ENCODE results near the gene SNX15.
"Not testable (repeated sequence)": the region's sequence is repeated elsewhere in the genome, so short reads cannot be mapped to it uniquely, and the experiment has no call there.

Gene SNX15

GRCh38 chr11:65017937-65018336 is 9.3 kb upstream of the SNX15 start:
- no peak for DNase-seq

DNA sequence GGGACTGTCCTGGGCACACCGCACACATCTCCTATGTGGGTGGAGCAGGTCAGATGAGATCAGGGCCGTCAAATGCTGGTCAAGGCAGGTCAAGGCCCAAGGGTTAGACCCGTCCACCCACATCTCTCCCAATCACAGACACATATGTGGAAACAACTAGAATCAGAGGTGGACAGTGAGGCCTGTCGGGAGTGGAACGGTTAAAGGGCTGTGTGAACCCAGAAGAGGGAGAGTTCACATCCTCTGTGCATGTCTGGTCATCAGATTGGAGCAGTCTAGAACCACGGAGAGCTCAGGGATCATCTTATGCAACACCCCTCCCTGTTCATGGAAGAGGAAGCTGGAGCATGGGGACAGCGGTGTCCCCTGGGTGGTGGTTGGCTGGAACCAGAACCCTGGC is 7.4 kb upstream of the SNX15 start:
- DNase-seq, result no peak

DNA sequence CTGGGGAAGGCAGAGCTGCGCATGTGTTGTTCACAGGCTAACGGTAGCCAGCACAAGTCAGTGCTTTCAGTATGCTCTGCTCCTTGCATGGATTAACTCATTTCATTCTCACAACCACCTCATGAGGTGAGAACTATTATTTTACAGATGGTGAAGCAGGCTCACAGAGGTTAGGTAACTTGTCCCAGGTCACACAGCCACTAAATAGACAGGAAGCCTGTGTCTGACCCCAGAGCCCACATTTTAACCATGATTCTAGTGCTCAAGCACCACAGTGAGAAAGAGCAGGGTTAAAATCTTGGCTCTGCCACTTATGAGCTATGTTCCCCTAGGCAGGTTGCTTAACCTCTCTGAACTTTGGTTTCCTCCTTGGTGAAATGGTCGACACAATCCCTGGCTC is 6.2 kb upstream of the SNX15 start:
- no peak for DNase-seq

- no peak for DNase-seq
These were observed 5.7 kb upstream of the SNX15 start for GRCh38 chr11:65021509-65021908.

GRCh38 chr11:65023502-65023901 is 3.7 kb upstream of the SNX15 start:
- DNase-seq, result not testable (repeated sequence)

DNA sequence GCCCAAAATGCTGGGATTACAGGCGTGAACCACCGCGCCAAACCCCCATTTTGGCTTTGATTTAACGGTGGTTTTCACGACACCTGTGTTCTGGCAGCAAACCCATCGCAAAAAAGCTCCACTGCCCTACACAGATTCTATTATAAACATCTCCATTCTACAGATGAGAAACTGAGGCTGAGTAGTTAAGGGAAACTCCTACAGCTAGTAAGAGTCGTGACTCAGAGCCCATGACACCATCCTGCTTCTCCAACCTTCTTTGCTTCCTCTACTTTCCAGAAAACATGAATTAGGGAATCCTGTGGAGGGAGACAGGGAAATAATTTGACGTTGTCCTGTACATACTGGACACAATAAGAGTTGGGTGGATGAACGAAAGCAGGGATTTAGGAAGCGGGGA is 429 bp upstream of the SNX15 start:
- no peak for DNase-seq

DNA sequence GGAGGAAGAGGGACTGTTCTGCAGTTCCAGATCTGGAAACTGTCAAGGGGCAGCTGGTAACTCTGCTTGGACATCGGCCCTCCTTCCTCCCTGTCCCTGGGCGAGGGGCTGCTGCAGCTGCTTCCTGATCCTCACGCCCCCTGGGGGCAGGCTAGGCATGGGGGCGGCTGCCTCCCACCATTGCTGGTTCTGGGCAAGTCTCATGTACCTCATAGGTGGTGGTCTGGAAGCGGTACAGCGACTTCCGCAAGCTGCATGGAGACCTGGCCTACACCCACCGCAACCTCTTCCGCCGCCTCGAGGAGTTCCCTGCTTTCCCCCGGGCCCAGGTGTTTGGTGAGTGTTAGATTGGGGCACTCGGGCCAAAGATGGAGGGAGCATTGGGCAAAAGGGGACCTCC is 5.0 kb downstream of the SNX15 start:
- no peak for DNase-seq

- DNase-seq, result no peak
These were observed 7.2 kb downstream of the SNX15 start for GRCh38 chr11:65034423-65034822.

DNA sequence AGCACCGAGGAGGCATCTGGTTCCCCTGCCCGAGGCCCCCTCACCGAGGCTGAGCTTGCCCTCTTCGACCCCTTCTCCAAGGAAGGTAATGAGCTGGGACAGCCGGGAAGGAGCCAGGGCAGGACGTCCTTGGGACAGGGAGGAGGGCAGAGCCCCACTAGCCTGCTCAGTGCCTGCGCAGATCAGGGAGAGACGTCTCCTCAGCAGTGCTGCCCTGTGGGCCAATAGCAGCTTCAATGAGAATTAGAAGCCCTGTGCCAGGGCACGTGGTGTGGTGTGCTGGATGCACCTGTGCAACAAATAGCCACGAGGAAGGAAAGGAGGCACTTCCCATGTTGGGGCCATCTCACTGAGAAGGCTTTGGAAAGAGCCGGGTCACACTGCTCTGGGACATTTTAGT is 8.3 kb downstream of the SNX15 start:
- DNase-seq, result no peak

GRCh38 chr11:65036931-65037330 is 9.7 kb downstream of the SNX15 start:
- no peak for DNase-seq

- no peak for DNase-seq
These were observed 13.2 kb downstream of the SNX15 start for GRCh38 chr11:65040520-65040846.

DNA sequence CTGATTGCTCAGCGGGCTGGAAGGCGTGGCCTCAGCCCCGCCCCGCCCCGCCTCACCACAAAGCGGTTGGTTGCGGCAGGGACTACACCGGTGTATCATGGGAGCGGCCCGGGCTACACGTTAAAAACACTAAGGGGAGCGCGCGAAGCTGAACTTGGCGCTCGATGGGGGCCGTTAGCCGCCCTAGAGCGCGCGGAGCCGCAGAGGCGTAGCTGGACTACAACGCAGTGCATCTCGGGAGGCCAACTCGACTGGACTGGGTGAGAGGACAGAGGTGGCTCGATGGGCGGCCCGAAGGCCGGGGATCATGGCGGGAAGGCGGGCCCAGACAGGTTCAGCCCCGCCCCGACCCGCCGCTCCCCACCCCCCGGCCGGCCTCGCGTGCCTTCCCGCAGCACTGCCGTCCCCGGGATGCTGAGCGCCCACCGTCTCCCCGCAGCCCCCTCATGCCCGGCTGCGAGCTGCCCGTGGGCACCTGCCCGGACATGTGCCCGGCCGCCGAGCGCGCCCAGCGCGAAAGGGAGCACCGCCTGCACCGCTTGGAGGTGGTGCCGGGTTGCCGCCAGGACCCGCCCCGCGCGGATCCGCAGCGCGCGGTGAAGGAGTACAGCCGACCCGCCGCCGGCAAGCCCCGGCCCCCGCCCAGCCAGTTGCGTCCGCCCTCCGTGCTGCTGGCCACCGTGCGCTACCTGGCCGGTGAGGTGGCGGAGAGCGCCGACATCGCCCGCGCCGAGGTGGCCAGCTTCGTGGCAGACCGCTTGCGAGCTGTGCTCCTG is 13.8 kb downstream of the SNX15 start, which contains the start of gene SAC3D1:
Gene SAC3D1, plus strand, starts transcription at position 364 of the 776 bp plus-strand sequence. Its CDS starts 83 bp downstream, at position 447.
- peak; percentile 79 for DNase-seq

DNA sequence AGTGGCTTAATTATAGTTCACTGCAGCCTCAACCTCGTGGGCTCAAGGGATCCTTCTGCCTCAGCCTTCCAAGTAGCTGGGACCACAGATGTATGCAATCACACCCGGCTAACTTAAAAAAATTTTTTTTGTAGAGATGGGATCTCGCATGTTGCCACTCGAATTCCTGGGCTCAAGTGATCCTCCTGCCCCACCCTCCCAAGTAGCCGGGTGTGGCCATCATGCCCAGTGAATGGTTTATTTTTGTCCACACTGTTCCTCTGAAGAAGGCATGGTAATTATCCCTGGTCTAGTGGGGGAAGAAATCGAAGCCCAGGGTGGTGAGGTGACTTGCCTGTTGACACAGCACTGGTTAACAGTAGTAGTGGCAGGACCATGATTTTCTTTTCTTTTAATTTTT is 15.7 kb downstream of the SNX15 start:
- DNase-seq, result no peak

- no peak for DNase-seq
These were observed 16.8 kb downstream of the SNX15 start for GRCh38 chr11:65043881-65044501.

DNA sequence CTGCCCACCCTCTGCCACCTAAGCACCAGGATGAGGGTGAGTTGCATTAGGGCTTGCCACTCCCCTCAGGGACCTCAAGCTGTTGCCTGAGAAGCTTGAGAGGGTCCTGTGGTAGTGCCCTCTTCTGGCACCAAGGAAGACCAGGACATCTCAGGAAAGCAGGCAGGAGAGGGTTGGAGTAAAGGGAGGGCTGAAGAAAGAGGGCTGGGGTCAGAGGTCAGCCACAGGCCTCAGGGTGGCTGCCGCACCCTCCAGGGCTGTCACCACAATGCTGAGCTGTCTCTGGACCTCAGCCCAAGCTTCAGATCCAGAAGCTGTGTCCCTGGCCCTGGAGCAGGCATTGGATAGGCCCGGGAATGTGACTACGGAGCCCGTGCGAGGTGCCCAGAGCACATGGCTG is 17.8 kb downstream of the SNX15 start:
- no peak for DNase-seq

DNA sequence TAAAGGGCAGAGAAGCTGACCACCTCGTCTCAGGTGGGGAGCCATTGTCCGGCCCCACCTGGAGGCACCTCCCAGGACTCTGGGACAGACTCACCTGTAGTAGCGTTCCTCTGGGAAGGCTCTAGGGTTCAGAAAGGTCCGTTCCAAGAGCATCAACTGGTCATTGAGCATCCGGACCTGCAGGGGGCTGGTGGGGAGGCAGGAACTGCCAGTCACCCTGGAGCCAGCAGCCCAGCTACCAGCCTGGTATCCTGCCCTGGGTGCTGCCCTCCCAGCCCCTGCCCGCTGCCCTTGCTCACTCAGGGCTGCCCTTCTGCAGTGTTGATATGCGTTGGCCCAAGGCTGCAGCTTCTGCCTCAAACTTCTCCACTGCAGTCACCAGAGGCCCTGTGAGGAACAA is 18.5 kb downstream of the SNX15 start:
- no peak for DNase-seq

GRCh38 chr11:65047581-65048422 is 20.6 kb downstream of the SNX15 start:
- DNase-seq, result no peak

- DNase-seq, result no peak
These were observed 24.2 kb downstream of the SNX15 start for GRCh38 chr11:65051398-65051858.

DNA sequence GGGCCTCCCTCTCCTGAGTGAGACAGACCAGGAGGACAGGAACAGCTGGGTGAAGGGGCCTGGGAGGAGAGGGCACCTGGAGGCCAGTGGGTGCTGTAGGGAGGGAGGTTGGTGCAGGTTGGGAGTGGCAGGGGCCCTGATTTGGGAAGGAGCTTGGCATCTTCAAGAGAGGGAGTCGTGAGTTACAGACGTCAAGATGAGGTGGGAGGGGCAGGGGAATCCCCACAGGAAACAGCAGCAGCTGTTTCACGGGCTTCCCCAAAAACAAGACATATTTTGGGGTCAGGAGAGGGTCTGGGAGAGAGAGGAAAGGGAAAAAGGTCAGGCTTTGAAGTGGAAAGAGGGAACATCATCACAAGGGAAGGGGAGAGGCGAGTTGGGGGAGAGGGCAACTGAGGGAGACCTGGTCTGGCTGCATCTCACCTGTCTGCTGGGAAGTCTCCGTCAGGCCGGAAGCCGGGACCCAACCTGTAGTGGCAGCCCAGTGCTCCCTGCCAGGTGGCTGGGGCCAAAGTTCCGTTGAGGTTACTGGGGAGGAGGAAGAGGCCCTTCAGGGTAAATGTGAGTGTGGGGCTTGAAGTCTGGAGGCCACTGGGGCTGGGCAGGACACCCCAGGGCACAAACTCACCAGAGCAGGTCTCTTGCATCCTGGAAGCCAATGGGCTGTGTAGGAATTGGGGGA is 26.7 kb downstream of the SNX15 start:
- no peak for DNase-seq

DNA sequence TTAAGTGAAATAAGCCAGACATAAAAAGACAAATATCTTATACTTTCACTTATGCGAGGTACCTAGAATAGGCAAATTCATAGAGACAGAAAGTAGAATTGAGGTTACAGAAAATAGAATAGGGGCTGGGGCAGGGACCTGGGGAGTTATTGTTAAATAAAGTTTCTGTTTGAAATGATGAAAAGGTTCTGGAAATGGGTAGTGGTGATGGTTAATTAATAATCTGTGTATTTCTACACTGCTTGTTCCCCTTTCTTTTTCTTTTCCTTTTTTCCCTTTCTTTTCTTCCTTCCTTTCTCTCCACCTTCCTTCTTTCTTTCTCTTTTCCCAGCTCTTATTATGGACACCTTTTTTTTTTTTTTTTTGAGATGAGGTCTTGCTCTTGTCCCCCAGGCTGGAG is 28.3 kb downstream of the SNX15 start:
- DNase-seq, result no peak

- no peak for DNase-seq
These were observed 29.8 kb downstream of the SNX15 start for GRCh38 chr11:65056999-65057398.

- no peak for DNase-seq
These were observed 30.3 kb downstream of the SNX15 start for GRCh38 chr11:65057526-65057925.

DNA sequence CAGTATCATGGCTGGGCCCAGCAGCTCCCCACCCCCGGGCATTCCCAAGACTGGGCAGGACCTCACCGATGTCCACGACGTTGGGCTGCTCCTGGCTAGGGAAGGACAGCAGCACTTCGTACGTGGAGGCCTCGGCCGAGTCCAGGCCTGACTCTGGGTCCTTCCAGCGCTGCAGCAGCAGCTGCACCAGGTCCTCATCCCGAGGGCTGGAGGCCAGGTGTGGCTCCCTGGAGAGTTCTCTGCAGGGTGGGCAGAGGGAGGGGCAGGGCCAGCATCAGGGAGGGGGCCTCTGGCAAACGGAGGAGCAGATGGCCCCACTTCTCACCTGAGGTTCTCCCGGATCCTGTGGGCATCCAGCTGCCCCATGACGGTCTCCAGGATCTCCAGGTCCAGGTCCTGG is 30.8 kb downstream of the SNX15 start:
- no peak for DNase-seq
